GM19043 (cell line): ENCODE data around the gene MARK2.
A peak's percentile ranks its signal among the peaks of the same experiment; 100 is the strongest.
"Not testable (repeated sequence)": the region's sequence is repeated elsewhere in the genome, so short reads cannot be mapped to it uniquely, and the experiment has no call there.

ENCODE experiments used
- ATAC-seq: cut with Tn5 transposase; IDR thresholded peaks from one replicate; pipeline ENCODE4 v1.9.1; 2021; ENCODE audit warnings: low read depth; ENCODE audit not compliant: unreplicated experiment

Gene MARK2

DNA sequence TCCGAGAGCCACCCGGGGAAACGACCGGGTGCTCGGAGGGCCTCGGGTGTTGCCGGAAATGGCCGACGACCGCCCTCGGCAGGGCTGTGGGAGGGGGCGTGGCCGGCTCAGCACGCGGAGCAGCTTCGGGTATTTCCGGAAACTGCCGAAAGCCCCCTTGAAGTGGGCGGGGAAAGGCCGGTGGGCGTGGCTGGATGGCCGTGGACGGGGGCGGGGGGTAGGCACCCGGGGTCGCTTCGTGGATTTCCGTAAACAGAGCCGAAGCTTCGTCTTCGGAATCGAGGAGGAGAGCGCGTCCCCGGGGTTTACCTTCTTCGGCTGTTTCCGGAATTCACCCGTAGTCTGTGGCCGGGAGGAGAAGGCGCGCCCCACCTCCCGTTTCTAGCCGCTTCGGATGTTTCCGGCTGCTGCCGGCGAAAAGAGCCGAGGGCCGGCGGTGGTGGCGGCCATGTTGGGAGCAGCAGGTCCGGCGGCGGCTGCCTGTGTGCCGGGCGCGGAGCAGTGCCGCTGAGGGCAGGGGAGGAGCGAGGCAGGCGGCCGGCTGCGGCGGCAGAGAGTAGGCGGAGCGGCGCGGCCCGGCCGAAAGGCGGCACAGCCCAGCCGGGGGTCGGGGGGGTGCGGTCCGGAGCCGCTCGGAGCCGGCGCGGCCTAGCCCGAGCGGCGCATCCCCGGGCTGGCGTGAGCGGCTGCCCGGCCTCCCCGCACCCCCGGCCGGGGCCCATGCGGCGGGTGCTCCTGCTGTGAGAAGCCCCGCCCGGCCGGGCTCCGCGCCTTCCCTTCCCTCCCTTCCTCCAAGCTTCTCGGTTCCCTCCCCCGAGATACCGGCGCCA is at the start of gene MARK2:
Gene MARK2, plus strand, starts transcription at position 433 of the 830 bp plus-strand sequence. Its CDS starts 397 bp downstream, at position 830.
- ATAC-seq: peak; percentile 61

- ATAC-seq: no peak
Observed at GRCh38 chr11:63791495-63792167, 47.3 kb upstream of the MARK2 start.

- no peak for ATAC-seq
Observed at GRCh38 chr11:63793161-63793560, 45.7 kb upstream of the MARK2 start.

DNA sequence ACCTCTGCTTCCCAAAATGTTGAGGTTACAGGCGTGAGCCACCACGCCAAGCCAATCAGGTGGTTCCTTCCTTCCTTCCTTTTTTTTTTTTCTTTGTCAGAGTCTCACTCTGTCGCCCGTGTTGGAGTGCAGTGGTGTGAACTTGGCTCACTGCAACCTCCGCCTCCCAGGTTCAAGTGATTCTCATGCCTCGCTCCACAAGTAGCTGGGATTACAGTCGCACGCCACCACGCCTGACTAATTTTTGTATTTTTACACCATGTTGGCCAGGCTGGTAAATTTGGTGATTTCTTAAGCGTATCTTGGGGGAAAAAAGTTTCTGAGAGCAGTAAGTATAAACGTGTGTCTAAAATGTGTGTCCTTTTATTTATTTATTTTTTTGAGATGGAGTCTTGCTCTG is 43.8 kb upstream of the MARK2 start:
- no peak for ATAC-seq

GRCh38 chr11:63800921-63801320 is 38.0 kb upstream of the MARK2 start:
- ATAC-seq: no peak

DNA sequence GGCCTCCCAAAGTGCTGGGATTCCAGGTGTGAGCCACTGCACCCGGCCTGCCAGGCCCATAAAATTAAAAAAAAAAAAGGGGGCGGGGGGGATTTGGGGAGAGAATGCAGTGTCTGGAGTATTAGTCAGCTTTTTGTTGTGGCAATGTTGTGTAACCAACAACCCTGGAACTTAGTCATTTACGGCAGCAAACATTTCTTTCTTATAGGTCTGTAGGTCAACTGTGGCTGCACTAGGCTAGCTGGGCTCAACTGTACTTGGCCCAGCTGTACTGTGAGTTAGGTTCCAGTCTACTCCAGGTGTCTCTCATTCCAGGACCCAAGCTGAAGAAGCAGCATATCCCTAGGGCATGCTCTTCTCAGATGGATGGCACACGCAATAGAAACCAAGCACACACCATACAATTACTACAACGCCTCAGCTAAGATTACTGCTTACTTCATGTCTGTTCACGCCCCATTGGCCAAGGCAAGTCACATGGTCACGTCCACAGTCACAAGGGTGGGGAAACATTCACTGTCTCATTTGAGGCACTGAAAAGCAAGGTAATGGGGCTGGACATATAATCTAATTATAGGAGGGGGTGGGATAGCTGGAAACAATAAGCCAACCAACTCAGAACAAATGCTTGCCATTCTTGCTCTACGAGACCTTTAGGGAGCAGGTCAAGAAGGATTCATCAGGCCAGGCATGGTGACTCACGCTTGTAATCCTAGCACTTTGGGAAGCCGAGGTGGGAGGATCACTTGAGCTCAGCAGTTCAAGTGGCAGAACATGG is 36.1 kb upstream of the MARK2 start:
- ATAC-seq: no peak

DNA sequence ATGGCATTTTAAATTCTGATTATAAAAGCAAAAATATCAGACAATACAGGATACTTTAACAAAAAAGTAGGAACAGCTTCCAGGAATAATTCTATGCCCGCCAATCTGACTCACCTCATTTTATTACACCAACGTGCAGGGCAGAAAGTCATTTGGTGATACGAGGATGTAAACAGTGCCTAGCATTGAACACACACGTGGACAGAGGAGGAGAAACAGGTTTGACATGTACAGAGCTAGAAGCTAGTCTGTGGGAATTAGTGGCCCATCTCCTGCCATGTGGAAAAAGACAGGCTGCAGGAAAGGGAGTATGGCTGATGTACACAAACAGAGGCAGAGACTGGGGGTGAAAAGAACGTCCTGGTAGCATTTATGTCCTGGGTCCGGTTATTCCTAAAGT is 34.7 kb upstream of the MARK2 start:
- no peak for ATAC-seq

DNA sequence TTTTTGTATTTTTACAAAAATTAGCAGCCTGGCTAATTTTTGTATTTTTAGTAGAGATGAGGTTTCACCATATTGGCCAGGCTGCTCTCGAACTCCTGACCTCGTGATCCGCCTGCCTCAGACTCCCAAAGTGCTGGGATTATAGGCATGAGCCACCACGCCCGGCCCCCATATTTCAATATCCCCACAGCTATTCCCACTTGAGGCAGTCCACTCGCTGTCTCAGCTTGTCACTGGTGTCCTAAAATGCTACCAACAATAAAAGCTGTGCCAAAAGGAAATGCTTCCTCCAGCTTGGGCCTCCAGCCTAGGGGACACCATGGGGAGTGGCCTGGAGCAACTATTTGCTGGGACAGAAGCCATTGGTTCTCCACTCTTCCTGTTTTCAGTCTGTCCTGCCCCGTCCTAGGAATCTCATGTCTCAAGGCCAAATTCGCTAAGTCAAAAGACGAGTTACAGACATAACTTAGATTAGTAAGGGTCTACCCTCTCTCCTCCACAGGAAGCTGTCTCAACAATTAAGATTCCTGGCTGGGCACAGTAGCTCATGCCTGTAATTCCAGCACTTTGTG is 33.0 kb upstream of the MARK2 start:
- no peak for ATAC-seq

- ATAC-seq: not testable (repeated sequence)
Observed at GRCh38 chr11:63810383-63810782, 28.5 kb upstream of the MARK2 start.

- ATAC-seq: no peak
Observed at GRCh38 chr11:63811522-63811921, 27.4 kb upstream of the MARK2 start.

- no peak for ATAC-seq
Observed at GRCh38 chr11:63813035-63813562, 25.8 kb upstream of the MARK2 start, which contains the start of gene SPINDOC. Gene SPINDOC (plus strand): TSS chr11:63813456. CDS start chr11:63813687, 231 bp downstream.

DNA sequence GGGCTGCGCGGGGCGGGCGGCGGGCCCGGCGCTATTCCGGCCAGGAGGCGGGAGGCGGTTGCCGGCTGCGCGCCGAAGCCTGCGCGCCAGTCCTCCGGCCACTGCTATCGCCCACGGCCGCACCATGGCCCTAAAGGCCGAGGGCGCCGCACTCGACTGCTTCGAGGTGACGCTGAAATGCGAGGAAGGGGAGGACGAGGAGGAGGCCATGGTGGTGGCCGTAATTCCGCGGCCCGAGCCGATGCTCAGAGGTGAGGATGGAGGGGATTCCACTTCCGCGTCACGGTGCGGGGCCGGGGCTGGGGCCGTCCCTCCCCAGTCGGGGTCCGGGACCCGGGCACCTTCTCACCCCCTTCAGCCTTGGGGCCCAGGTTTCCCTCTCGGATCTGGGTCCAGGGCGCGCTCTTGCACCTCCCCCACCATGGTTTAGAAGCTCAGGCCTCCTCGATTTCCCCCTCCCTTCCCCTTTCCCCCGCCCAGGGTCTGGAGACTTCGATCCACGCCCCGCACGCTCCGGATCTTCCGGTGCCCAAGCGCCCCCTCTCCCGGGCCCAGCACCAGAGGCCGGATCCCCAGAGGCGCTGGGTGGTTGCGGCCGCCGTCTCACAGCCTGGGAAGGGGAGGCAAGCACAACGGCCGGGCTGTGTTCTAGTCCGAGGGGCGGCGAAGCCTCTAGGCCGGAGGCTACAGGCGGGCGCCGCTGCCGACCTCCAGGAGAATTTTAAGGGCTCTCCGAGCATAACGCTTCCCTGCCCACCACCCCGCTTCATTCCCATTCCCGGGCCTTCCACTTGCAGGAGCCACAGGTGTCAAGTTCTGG is 25.1 kb upstream of the MARK2 start:
- no peak for ATAC-seq

GRCh38 chr11:63814383-63814736 is 24.6 kb upstream of the MARK2 start:
- no peak for ATAC-seq

DNA sequence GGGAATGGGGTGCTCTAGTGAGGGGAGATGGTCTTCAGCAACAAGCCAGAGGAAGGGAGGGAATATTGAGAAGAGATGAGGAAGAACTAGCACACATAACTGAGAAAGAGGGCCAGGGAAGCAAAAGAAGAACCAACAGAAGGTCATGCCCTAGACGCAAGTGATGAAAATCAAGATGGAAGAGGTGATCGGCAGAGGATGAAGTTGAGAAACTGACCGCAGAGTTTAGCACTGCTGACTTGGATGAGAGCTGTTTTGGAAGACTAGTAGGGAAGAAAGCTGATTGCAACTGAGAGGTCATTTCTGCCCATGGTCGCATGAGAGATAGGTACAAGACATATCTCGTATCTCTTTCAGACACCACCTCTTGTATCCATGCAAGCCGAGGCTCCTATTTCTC is 22.7 kb upstream of the MARK2 start:
- no peak for ATAC-seq

GRCh38 chr11:63816732-63817131 is 22.2 kb upstream of the MARK2 start:
- ATAC-seq: no peak

- ATAC-seq: no peak
Observed at GRCh38 chr11:63817758-63818498, 21.0 kb upstream of the MARK2 start.

GRCh38 chr11:63818609-63819008 is 20.3 kb upstream of the MARK2 start:
- ATAC-seq: no peak

DNA sequence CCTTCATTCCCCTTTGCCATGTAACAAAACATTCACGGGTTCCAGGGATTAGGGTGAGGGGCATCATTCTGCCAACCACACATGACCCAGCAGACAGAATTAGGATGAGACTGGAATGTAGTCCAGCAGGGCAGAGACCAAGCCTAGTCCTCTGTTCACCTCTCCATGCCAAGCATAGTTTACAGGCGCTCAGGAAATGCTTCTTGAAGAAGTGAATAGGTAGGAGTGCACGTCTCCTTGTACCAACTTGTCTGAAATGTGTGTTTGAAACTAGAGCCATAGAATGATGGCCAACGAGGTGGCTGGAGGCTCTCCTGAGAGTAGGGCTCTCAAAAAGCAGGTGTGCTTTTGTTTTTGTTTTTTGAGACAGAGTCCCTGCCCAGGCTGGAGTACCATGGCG is 17.5 kb upstream of the MARK2 start:
- ATAC-seq: no peak
